Renal cortex interstitium (tissue), 15 donors: ENCODE results near the gene TMEM119. TPM values are rescaled to one million over a fixed set of nuclear protein-coding genes. Genes with fewer than 3 reads are reported as not detected.

Experiments used
- DNase-seq, 11 donors: peaks; one replicate each; pipeline ENCODE4 v3.0.0-alpha.2; 2013; ENCODE audit warnings: low read depth in 9 of 11, low spot score in 4 of 11; ENCODE audit errors: extremely low read depth in 1 of 11
- long read RNA-seq, 16 experiments: transcript quantifications; one replicate each; lab custom pipeline, GENCODE V29; 2026
- polyA plus RNA-seq, 3 donors: library from polyadenylated mRNA; unstranded; fragments of 120-200 nt; gene quantifications; one replicate each; pipeline ENCODE4 v1.2.1, GENCODE V29; 2013; ENCODE audit not compliant: insufficient read length in 3 of 3

The TMEM119 gene
- polyA plus RNA-seq = 10 to 100 TPM; 16.8 to 25.9 (median 17.6) TPM
- long read RNA-seq, donor 1, partial matches to known transcripts = 0 of 3 reads
- long read RNA-seq, donor 1, other reads (novel, unspliced or antisense) = 0 of 3 reads
- long read RNA-seq, donor 2, transcript TMEM119-201 (2 exons, 2,707 nt) = major isoform, 9 of 9 reads
- long read RNA-seq, donor 2, partial matches to known transcripts = 0 of 9 reads
- long read RNA-seq, donor 2, other reads (novel, unspliced or antisense) = 0 of 9 reads
- long read RNA-seq, donor 3, transcript TMEM119-202 (3 exons, 486 nt) = major isoform, 7 of 14 reads
- long read RNA-seq, donor 3, transcript TMEM119-201 (2 exons, 2,707 nt) = major isoform, 7 of 14 reads
- long read RNA-seq, donor 3, partial matches to known transcripts = 0 of 14 reads
- long read RNA-seq, donor 3, other reads (novel, unspliced or antisense) = 0 of 14 reads
- long read RNA-seq, donor 4, partial matches to known transcripts = 0 of 3 reads
- long read RNA-seq, donor 4, other reads (novel, unspliced or antisense) = 0 of 3 reads
- long read RNA-seq, donor 5 = 0 reads
- long read RNA-seq, donor 6, partial matches to known transcripts = 0 of 3 reads
- long read RNA-seq, donor 6, other reads (novel, unspliced or antisense) = 0 of 3 reads
- long read RNA-seq, donor 7, partial matches to known transcripts = 0 of 5 reads
- long read RNA-seq, donor 7, other reads (novel, unspliced or antisense) = 0 of 5 reads
- long read RNA-seq, donor 8, transcript TMEM119-201 (2 exons, 2,707 nt) = major isoform, 6 of 8 reads
- long read RNA-seq, donor 8, partial matches to known transcripts = 0 of 8 reads
- long read RNA-seq, donor 8, other reads (novel, unspliced or antisense) = 0 of 8 reads
- long read RNA-seq, donor 9, transcript TMEM119-201 (2 exons, 2,707 nt) = major isoform, 9 of 9 reads
- long read RNA-seq, donor 9, partial matches to known transcripts = 0 of 9 reads
- long read RNA-seq, donor 9, other reads (novel, unspliced or antisense) = 0 of 9 reads
- long read RNA-seq, donor 10, transcript TMEM119-201 (2 exons, 2,707 nt) = major isoform, 8 of 8 reads
- long read RNA-seq, donor 10, partial matches to known transcripts = 0 of 8 reads
- long read RNA-seq, donor 10, other reads (novel, unspliced or antisense) = 0 of 8 reads
- long read RNA-seq, donor 11, transcript TMEM119-201 (2 exons, 2,707 nt) = major isoform, 5 of 7 reads
- long read RNA-seq, donor 11, partial matches to known transcripts = 0 of 7 reads
- long read RNA-seq, donor 11, other reads (novel, unspliced or antisense) = 0 of 7 reads
- long read RNA-seq, donor 12, partial matches to known transcripts = 0 of 1 reads
- long read RNA-seq, donor 12, other reads (novel, unspliced or antisense) = 0 of 1 reads
- long read RNA-seq, donor 13 = 0 reads
- long read RNA-seq, donor 14, transcript TMEM119-201 (2 exons, 2,707 nt) = major isoform, 8 of 9 reads
- long read RNA-seq, donor 14, partial matches to known transcripts = 0 of 9 reads
- long read RNA-seq, donor 14, other reads (novel, unspliced or antisense) = 0 of 9 reads
- long read RNA-seq, donor 15, partial matches to known transcripts = 0 of 4 reads
- long read RNA-seq, donor 15, other reads (novel, unspliced or antisense) = 0 of 4 reads
- long read RNA-seq, donor 16, transcript TMEM119-201 (2 exons, 2,707 nt) = major isoform, 18 of 18 reads
- long read RNA-seq, donor 16, partial matches to known transcripts = 0 of 18 reads
- long read RNA-seq, donor 16, other reads (novel, unspliced or antisense) = 0 of 18 reads

- DNase-seq = peak in 5 of 11 donors; percentile 48 to 62 (median 55)
Measured at GRCh38 chr12:108597559-108598471, at the start of gene TMEM119. TMEM119 (minus strand) TSS chr12:108598084; CDS start chr12:108592383, 5,701 bp downstream.

- no peak for DNase-seq
Measured at GRCh38 chr12:108646600-108647579, 49.0 kb upstream of the TMEM119 start.

- DNase-seq = no peak
Measured at GRCh38 chr12:108645686-108646599, 48.1 kb upstream of the TMEM119 start.

- DNase-seq = no peak
Measured at GRCh38 chr12:108644811-108645120, 46.9 kb upstream of the TMEM119 start.

- no peak for DNase-seq
Measured at GRCh38 chr12:108643941-108644810, 46.3 kb upstream of the TMEM119 start.

GRCh38 chr12:108642899-108643654 lies 45.2 kb upstream of the TMEM119 start:
- DNase-seq = no peak

GRCh38 chr12:108642269-108642870 lies 44.5 kb upstream of the TMEM119 start:
- DNase-seq = no peak

- DNase-seq = no peak
Measured at GRCh38 chr12:108641446-108642268, 43.8 kb upstream of the TMEM119 start.

GRCh38 chr12:108640802-108641445 lies 43.0 kb upstream of the TMEM119 start:
- no peak for DNase-seq

- DNase-seq = no peak
Measured at GRCh38 chr12:108638997-108639822, 41.3 kb upstream of the TMEM119 start.
